Uterus (tissue), 4 donors: ENCODE results near the gene RAN. TPM values are rescaled to one million over a fixed set of nuclear protein-coding genes. Genes with fewer than 3 reads are reported as not detected.

Source experiments
- DNase-seq, 2 donors: peaks; one replicate each; pipeline ENCODE4 v3.0.0-alpha.2; 2019 to 2020
- H3K27ac ChIP-seq, 2 donors: fragments of 200-600 bp; sonication (generic); 1 replicate in 1 of 2; 2 replicates in 1 of 2; pipeline ENCODE4 v1.5.1; 2016 to 2018
- H3K27me3 ChIP-seq, 2 donors: fragments of 200-600 bp; sonication (generic); one replicate each; pipeline ENCODE4 v1.5.1; 2018 to 2019; ENCODE audit warnings: control low read depth in 1 of 2
- H3K36me3 ChIP-seq, 2 donors: fragments of 200-600 bp; sonication (generic); one replicate each; pipeline ENCODE4 v1.5.1; 2019; ENCODE audit warnings: control low read depth in 1 of 2
- H3K4me1 ChIP-seq, 2 donors: fragments of 200-600 bp; sonication (generic); one replicate each; pipeline ENCODE4 v1.5.1; 2018 to 2019; ENCODE audit warnings: control low read depth in 1 of 2
- H3K4me3 ChIP-seq, 2 donors: fragments of 200-600 bp; sonication (generic); 1 replicate in 1 of 2; 2 replicates in 1 of 2; pipeline ENCODE4 v1.5.1; 2018 to 2019; ENCODE audit warnings: mild to moderate bottlenecking in 1 of 2
- H3K9me3 ChIP-seq, 2 donors: fragments of 200-600 bp; sonication (generic); one replicate each; pipeline ENCODE4 v1.5.1; 2019; ENCODE audit warnings: control low read depth in 1 of 2
- CTCF ChIP-seq, 4 experiments: fragments of 200-600 bp in 2 of 4; fragments of 450-650 bp in 2 of 4; sonication (generic) in 2 of 4; IDR thresholded peaks; one replicate each; pipeline ENCODE4 v1.5.1; 2016 to 2019; ENCODE audit warnings: antibody characterized with exemption in 4 of 4, mild to moderate bottlenecking in 2 of 4, moderate library complexity in 1 of 4
- POLR2A ChIP-seq, 2 donors: fragments of 450-650 bp; IDR thresholded peaks; one replicate each; pipeline ENCODE4 v1.6.1; 2016; ENCODE audit warnings: antibody characterized with exemption in 2 of 2, mild to moderate bottlenecking in 1 of 2, moderate library complexity in 1 of 2
- intact Hi-C: fragments of 100-400 bp; cut with DNase I; formaldehyde crosslinking; loops from one replicate; pipeline ENCODE4 v1.15.1; 2023; ENCODE audit warnings: low total_unique reads
- total RNA-seq, 4 donors: library from RNA; depleted of rRNA in 3 of 4; stranded (reverse); fragments of >200 nt in 3 of 4; gene quantifications; one replicate each; pipeline versions ENCODE4 v1.1.0 to v1.2.4, GENCODE V29; 2014 to 2023
- donor health status: DM: yes; HTN: yes; CAD: no.

Gene RAN
- total RNA-seq, 4 donors from 2014 or later = 64.6 to 287 (median 177) TPM

- Histone ChIP-seq H3K36me3 (no peaks in the 10 kb centered on the region), H3K27me3 (no peaks in the 10 kb centered on the region), H3K4me1 (no peaks in the 10 kb centered on the region), H3K9me3 (no peaks in the 10 kb centered on the region), H3K27ac (no peak overlapping the region), H3K4me3 (no peak overlapping the region)
- no peak for DNase-seq
- intact Hi-C loops = no loop called here
- TF ChIP-seq CTCF (IDR thresholded peaks at IDR 0.05) = no peak
- no peak for TF ChIP-seq POLR2A (IDR thresholded peaks at IDR 0.05)
These were observed 21.3 kb upstream of the RAN start for GRCh38 chr12:130850418-130851021.

DNA sequence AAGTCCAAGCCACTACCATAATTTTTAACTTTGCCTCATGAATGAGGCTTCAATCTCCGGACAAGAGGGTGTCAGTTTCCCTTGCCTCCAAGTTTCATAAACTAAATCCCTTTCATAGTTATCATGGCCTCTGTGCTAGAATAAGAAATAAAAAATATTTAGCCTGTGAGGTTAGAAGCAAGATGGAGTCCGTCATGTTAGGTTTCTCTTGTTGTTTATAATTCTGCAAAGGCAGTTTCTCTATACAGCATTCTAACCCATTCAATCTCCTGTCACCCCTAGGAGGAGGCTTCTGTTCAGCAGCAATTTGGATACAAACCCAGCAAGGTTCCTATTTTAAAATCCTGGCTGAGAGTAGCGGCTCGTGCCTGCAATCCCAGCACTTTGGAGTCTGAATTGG, 15.8 kb upstream of the RAN start:
- Histone ChIP-seq H3K4me3 (no peak overlapping the region), H3K9me3 (no peaks in the 10 kb centered on the region), H3K36me3 (no peaks in the 10 kb centered on the region), H3K4me1 (no peaks in the 10 kb centered on the region), H3K27ac (no peak overlapping the region), H3K27me3 (no peaks in the 10 kb centered on the region)
- no peak for DNase-seq
- intact Hi-C loops = no loop called here
- TF ChIP-seq CTCF (IDR thresholded peaks at IDR 0.05) = no peak
- no peak for TF ChIP-seq POLR2A (IDR thresholded peaks at IDR 0.05)

- DNase-seq = no peak
- intact Hi-C loops = no loop called here
These were observed 13.8 kb upstream of the RAN start for GRCh38 chr12:130858084-130858483.

DNA sequence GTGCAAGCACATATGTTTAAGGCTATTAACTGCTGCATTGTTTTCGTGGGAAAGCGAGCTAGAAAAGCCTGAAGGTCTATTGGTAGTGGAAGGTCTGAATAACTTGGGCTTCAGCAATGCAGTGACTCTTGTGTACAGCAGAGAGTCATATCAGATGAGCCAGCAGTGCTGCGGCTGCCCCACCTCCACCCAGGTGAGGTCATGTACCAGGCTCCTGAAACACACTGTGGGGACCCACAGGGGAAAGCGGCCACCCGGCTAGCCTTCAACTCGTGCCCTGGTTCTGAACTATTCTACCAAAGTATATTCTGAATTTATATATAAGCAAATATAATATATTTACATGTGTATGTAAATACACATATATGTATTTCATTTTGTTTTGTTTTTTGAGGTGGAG, 12.7 kb upstream of the RAN start:
- DNase-seq = no peak
- H3K36me3 ChIP-seq = no peaks in the 10 kb centered on the region
- H3K9me3 ChIP-seq = no peaks in the 10 kb centered on the region
- no peaks in the 10 kb centered on the region for H3K4me1 ChIP-seq
- H3K27ac ChIP-seq = no peak overlapping the region
- no peaks in the 10 kb centered on the region for H3K27me3 ChIP-seq
- intact Hi-C loops = no loop called here
- H3K4me3 ChIP-seq = no peak overlapping the region
- TF ChIP-seq CTCF (IDR thresholded peaks at IDR 0.05) = no peak
- no peak for TF ChIP-seq POLR2A (IDR thresholded peaks at IDR 0.05)

More at GRCh38 chr12:130858084-130858483, 13.8 kb upstream of the RAN start:
- TF ChIP-seq POLR2A (IDR thresholded peaks at IDR 0.05) = no peak
- no peak for TF ChIP-seq CTCF (IDR thresholded peaks at IDR 0.05)
- Histone ChIP-seq H3K27me3 (no peaks in the 10 kb centered on the region), H3K9me3 (no peaks in the 10 kb centered on the region), H3K4me1 (no peaks in the 10 kb centered on the region), H3K4me3 (no peak overlapping the region), H3K36me3 (no peaks in the 10 kb centered on the region), H3K27ac (no peak overlapping the region)

GRCh38 chr12:130860311-130860710, 11.6 kb upstream of the RAN start:
- no peaks in the 10 kb centered on the region for H3K36me3 ChIP-seq
- TF ChIP-seq POLR2A (IDR thresholded peaks at IDR 0.05) (no peak), CTCF (IDR thresholded peaks at IDR 0.05) (no peak)
- intact Hi-C loops = no loop called here
- DNase-seq = no peak
- no peaks in the 10 kb centered on the region for H3K9me3 ChIP-seq
- H3K27me3 ChIP-seq = no peaks in the 10 kb centered on the region
- no peak overlapping the region for H3K4me3 ChIP-seq
- H3K27ac ChIP-seq = no peak overlapping the region
- no peaks in the 10 kb centered on the region for H3K4me1 ChIP-seq
